ENCODE results near the gene STK11.

Gene STK11, protein sequence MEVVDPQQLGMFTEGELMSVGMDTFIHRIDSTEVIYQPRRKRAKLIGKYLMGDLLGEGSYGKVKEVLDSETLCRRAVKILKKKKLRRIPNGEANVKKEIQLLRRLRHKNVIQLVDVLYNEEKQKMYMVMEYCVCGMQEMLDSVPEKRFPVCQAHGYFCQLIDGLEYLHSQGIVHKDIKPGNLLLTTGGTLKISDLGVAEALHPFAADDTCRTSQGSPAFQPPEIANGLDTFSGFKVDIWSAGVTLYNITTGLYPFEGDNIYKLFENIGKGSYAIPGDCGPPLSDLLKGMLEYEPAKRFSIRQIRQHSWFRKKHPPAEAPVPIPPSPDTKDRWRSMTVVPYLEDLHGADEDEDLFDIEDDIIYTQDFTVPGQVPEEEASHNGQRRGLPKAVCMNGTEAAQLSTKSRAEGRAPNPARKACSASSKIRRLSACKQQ

DNA sequence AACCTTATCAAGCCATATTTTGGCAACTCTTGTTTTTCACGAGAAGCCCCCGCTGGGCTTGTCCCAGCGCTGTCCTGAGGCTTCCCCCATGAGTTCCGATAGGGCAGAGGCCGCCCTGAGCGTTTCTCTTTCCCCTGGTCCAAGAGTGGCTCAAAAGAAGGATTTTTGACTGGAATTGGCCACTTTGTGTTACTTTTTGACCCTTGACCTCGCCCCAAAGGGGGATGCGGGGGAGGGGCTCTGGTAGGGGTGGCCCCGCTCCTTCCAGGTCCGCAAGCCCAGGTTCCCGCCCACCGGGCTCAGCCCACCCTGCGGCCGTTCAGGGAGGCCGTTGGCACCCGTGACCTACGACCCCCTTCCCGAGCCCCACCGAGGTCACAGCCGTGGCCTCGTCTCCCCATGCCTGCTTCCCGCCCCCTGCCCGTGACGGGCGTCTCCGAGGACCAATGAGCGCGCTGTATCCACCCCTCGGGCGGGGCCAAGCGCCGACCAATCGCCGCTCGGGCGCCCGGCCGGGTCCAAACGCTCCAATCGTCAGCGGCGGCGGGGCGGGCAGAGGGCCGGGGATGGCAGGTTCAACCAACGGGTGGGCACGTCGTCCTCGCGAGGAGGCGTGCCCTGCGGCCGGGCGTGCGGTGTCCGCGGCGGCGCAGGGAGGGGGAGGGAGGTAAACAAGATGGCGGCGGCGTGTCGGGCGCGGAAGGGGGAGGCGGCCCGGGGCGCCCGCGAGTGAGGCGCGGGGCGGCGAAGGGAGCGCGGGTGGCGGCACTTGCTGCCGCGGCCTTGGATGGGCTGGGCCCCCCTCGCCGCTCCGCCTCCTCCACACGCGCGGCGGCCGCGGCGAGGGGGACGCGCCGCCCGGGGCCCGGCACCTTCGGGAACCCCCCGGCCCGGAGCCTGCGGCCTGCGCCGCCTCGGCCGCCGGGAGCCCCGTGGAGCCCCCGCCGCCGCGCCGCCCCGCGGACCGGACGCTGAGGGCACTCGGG is at the start of gene STK11:
Gene STK11 (plus strand): TSS at position 665 of the 986 bp plus-strand sequence. CDS start 1,136 bp downstream, outside the sequence.
- peak; percentile 99 for DNase-seq (ENCODE audit: low read depth)

DNA sequence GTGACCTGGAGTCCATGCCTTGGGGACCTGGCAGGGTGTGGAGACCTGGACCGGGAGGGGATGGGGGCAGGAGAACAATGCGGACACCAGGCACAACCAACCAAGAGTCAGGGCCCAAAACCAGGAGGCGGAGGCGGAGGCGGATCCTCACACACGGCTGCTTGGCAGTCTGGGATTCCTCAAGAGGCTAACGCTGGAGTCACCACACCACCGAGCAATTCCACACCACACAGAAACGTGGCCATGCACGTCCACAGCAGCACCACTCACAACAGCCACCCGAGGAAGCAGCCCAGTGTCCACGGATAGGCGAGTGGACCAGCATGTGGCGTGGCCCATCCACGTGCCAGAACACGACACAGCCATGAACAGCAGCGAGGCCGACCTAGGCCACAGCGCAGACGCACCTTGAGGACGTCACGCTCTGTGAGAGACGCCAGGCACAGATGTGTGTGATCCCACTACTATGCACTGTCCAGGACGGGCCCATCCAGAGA is 49.2 kb upstream of the STK11 start:
- DNase-seq (ENCODE audit: low read depth): no peak

DNA sequence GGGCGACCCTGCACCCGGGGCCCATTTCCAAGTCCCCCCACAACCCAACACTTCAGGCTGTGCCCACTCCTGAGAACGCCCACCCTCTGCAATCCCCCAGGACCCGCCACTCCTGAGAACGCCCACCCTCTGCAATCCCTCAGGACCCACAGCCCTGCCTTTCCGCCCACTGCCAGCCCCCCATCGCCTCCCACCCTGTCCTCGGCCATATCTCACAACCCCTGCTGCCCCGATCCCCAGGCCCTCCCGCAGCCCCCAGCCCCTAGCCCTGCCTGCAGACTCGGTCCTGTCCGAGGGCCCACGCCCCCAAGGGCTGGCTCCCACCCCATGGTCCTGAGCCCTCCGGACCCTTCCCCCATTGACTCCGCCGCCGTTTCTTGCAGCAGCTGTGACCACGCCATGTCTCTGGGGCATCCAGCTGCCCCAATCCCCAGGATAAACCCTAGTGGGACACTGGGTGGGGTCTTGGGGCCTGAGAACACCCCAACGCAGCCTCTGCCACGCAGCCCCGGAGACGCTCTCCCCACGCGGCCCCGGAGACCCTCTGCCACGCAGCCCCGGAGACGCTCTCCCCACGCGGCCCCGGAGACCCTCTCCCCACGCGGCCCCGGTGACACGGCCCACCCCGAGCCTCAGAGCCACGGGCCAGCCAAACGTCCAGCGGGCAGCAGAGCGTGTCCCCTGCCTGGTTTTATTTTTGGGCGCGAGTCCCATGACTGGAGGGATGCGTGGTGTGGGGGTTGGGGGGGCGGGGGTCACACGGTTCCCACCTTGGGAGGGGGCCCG is 48.6 kb upstream of the STK11 start:
- no peak for DNase-seq (ENCODE audit: low read depth)

DNA sequence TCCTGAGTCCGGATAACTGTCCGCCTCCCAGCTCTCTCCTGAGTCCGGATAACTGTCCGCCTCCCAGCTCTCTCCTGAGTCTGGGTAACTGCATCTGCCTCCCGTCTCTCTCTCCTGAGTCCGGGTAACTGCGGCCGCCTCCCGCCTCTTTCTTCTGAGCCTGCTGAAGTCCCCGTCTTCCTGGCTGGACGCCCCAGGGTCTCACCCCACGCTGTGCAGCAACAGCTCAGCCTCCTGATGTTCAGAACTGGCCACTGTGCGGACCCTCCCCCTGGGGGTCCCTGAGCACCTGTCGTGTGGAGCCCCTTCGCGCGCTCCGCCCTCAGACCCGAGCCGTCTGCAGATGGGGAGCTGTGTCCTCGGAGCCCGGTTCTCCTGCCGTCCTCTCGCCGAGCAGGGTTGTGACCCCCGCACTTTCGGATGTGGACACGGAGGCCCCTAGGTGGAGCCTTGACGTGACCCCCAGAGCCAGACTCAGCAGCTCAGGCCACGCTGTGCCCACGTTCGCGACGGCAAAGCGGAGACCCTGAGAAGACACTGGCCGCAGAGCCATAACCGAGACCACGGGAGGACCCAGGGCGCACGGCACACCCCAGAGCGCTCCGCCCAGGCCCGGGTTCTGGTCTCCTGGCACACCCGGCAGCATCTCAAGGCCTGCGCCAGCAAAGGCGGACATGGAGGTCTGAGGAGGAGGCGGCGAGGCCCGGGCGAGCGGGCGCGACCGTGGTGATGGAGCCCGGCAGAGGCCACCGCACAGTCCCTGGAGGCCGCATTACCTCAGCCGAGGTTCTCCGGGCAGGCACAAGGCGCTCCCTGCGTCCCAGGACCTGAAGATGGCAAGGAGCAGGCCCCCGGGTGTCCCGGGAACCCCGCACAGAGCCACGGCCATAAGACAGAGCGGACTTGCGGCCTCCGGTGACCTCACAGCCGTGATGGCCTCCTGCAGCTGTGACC is 47.4 kb upstream of the STK11 start:
- no peak for DNase-seq (ENCODE audit: low read depth)

DNA sequence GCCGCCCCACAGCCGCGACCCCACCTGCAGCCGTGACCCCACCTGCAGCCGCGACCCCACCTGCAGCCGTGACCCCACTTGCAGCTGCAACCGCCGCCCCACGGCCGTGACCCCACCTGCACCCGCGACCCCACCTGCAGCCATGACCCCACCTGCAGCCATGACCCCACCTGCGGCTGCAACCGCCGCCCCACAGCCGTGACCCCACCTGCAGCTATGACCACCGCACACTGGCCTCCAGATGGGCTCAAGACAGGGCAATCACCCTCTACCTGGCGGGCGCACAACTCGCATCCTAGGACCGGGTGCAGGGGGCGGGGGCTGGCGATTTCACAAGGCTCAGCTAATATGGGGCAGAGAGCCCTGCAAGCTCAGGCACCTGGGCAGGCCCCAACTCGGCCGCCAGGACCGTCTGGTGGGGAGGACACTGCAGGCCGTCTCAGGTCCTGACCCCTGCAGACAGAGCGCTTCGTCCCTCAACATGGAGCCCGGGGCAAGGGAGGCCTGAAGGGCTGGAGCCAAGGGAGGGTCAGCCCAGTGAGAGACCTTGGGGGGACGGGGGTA is 46.6 kb upstream of the STK11 start:
- DNase-seq (ENCODE audit: low read depth): no peak

DNA sequence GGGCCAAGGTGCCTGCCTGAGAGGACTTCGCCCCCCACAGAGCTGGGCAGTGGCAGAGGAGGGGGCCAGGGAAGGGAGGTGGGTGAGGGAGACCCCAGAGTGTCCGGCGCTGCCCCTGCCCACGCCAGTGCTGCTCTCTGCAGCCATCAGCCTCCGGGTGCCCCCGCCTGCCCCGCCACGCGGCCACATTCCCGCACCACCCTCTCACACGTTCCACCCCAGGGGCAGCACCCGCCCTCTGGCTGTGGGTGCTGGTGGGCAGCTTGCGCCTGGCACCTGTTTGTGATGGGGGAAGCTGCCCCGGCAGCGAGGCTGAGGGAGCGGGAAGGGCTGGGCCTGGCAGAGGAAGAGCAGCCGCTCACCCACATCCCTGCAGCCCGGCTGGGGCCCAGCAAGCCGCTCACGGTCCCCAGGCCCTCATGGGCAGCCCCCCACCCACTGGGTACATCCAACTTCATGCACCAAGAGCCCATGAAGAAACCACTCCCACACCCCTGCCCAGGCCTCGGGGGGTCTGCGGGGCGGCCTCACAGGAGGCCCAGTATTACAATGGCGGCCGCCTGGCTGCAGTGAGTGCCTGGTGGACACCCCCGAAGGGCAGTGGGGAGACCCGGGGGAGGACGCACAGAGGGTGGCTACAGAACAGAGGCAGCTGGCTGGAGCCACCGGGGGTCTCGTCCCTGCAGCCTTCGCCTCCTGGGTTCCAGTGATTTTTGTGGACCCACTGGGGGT is 45.5 kb upstream of the STK11 start:
- DNase-seq (ENCODE audit: low read depth): no peak

DNA sequence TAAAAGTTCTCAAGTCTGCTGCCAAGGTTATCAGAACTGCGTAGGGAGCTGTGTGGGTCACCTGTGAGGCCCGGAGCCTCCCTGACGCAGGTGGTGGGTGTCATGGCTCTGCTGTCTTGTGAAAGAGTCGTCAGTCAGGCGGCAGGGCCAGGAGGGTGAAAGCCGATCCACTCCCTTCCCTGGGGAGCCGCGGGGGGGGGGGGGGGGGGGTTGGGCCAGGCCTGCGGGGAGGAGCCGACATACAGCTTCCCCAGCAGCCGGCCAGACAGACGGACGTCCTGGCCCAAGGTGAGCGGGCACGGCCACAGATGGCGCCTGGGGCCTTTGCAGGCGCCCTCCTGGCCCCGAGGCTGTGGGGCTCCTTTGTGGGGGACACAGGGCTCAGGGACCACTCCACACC is 43.9 kb upstream of the STK11 start:
- no peak for DNase-seq (ENCODE audit: low read depth)

DNA sequence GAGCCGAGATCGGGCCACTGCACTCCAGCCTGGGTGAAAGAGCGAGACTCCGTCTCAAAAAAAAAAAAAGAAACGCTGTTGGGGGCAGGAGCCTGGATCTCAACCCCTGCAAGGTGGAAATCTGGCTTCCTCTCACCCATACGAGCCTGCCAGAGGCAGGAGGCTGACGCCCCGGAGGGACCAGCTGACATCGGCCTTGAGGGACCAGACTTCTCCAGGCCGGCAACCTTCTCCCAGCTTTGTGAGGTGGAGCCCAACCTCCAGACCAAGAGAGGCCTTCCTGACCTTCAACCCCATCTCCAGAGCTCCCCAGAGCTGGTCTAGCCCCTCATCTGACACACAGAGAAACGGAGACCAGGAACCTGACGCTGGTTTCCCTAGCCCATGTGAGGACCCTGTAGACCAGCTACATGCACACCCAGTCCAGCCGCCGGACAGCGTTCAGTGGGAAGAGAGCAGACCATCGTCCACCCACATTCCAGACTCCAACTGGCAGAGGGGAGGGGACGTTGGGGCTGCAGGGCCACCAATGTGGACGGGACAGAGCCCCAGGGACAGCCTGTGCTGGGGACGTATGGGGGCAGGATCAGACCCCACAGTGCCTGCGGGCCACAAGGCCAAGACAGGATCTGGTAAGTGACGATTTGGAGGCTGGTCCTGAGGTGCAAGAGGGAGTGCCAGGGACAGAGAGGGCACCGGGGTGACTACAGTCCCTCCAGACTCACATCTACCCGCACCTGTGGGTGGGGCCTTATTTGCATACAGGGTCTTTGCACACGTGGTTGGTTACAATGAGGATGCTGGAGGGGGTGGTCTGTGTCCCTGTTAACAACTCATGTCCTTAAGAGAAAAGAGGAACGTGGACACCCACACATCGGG is 42.9 kb upstream of the STK11 start:
- DNase-seq (ENCODE audit: low read depth): no peak

DNA sequence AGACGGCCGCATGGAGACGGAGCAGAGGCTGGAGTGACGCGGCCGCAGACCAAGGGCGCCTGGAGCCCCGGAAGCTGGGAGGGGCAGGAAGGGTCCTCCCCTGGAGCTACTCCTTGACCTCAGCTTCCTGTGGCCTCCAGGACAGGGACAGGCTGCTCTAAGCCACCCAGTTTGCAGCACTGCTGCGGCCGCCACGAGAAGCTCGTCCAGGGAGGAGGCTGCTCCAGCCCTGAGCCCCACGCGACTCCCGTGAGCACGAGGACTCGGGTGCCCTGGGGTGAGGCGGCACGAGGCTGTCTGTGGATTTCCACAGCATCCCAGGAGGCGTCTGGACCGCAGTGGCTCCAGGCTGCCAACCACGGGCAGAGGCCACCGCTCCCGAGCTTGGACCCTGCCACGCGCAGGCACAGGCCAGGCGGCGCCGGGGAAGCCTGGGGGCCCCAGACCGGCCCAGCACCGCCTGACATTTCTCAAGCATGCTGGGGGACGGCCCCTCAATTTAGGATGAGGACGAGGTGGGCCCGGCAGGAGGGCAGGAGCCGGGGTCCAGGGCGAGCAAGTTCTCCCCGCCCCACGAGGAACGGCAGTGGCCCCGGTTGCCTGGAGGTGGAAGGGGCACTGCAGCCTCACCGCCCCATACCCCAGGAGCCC is 42.2 kb upstream of the STK11 start:
- DNase-seq (ENCODE audit: low read depth): no peak

DNA sequence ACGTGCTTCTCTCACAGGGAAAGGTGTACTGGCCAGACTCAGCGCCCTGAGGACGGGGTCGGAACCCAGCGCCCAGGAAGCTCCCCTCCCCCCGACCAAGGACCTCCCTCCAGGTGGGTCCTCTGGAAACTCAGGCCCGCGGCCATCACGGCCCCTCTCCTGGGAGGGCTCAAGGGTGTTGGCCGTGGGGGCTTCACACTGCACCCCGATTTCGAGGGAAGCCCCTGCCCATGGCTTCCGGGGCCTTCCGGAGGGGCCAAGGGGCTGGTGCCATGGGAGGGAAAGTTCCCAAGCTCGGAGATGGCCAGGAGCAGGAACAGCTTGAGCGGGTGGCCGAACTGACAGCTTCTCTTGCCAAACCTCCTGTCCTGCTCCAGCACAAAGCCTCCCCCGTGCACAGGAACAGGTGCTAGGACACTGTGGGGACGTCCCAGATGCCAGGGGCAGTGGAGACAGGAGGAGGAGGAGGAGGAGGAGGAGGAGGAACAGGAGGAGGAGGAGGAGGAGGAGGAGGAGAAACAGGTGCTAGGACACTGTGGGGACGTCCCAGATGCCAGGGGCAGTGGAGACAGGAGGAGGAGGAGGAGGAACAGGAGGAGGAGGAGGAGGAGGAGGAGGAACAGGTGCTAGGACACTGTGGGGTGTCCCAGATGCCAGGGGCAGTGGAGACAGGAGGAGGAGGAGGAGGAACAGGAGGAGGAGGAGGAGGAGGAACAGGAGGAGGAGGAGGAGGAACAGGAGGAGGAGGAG is 41.5 kb upstream of the STK11 start:
- no peak for DNase-seq (ENCODE audit: low read depth)

DNA sequence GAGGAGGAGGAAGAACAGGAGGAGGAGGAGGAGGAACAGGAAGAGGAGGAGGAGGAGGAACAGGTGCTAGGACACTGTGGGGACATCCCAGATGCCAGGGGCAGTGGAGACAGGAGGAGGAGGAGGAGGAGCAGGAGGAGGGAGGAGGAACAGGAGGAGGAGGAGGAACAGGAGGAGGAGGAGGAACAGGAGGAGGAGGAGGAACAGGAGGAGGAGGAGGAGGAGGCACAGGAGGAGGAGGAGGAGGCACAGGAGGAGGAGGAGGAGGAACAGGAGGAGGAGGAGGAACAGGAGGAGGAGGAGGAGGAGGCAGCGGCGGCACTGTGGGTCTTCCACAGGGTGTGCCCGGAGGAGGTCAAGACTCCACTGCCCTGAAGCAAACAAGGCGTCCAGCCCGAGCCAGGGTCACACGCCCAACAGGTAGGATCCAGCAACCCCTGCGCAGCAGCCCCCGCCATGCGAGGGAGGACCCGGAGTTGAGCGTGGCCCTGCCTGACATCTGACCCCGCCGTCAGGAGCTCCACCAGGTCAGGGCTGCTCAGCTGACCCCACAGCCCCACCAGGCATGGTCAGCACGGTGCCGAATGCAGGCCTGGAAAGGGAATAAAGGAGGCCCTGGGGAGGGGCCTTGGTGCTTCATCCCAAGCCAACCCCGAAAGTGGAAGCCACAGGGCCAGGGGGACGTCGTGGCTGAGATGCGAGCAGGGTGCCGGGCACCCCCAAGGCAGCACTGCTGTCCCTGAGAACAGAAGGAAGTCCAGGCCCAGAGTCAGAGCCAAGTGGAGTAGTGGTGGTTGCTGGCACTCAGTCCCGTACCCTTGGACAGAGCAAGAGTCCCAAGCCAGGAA is 40.7 kb upstream of the STK11 start:
- DNase-seq (ENCODE audit: low read depth): no peak

DNA sequence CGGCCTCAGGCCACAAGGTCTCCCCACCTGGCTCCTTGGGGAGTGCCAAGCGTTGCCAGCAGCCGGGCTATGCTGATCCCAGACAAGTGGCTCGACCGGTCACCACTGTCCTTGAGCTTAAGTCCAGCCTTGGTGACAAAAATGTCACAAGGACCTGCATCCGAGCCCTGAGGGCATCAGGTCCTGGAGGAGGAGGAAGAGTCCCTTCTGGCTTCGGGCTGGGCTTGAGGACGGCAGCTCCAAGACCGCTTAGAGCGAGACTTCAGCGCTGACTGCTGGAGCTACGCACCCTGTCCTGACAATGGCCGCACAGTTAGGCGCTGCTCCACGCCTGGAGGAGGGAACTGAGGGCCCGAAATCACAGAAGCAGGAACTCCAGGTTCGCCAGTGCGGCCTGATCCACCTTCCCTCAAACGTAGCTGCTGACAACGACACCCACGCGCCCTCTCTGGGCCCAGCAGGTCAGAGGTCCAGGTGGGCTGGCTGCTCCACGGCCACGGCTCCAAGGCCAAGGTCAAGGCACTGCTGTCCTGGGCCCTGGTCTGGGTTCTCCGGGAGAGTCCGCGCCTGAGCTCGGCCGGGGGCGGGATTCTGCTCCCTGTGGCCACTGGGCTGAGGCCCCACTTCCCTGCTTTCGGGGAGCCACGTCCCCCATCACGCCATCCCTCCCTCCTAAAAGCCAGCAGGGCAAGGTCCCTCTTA is 38.6 kb upstream of the STK11 start:
- DNase-seq (ENCODE audit: low read depth): no peak

DNA sequence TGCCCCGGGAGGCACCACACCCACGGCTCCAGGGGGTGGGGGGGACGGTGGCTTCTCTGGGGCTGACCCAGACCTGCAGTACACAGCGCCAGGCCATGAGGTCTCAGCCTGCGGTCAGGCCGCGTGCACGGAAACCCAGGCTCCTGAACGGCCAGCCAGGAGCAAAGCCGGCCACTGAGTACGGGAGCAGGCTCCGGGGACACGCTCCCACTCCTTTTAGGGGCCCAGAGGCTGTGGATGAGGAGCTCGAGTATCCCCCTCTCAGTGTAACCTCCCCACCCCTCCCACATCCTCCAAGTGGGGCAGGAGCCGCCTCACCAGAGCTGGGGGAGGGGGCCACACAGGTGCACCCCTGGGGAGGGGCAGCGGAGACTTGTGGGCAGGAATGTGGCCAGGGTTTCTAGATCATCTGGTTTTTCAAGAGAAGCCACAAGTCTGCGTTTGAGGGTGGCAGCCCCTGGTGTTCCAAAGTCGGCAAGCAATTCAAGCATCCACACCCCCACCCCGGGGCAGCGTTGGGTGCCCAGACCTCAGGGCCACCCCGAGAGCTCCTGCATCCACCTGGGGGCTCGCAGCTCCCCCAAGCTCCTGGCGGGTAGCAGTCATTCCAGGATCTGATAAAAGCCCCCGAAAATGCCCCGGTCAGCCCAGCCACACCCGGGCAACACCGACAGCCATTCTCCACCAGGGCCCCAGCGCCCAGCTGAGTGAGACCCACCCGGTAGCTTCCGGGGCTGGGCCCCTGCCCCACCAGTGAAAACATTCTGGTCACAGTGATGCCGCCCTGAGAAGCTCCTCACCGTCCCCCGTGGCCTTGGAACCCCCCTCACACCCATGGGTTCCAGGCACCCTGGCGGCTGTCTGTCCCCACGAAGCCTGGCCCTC is 37.6 kb upstream of the STK11 start:
- DNase-seq (ENCODE audit: low read depth): no peak

DNA sequence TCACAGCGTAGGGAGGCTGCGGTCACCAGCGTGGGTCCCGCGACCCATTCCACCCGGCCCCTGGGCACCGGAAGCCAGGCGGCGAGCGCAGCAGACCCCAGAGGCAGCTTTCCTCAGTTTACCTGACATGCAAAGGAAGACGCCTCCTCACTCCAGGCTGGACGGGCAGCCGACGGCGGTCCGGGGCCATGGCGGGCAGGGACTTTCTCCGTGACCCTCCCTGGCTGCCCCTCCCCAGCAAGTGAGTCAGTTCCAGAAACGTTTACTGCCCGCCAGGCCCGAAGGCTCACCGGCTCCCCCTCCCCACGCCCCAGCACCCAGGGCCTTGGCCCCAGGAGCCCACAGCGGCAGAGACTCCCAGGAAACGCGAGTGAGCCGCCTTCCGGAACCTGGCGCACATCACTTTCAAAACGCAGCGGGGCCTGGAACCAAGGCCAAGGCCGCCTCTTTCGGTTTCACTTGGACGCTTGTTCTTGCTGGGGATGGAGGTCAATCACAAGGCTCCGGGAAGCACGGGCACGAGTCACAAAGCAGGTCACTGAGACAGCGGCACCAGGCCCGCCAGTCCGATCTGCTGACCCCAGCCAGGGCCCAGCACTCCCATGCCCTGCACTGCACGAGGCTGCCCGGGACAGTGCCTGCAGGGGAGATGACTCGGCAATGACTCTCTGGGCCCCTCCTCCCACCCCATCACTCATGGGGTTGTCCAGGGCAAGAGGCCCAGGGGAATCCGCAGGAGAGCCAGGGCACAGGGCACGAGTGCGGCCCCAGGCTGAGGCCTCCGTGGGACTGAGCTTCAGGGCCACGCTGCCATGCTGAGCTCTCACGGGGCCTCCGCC is 36.8 kb upstream of the STK11 start:
- no peak for DNase-seq (ENCODE audit: low read depth)
